ENCODE measurements around the gene MAP2K2. TPM values are rescaled to one million over a fixed set of nuclear protein-coding genes. Genes with fewer than 3 reads are reported as not detected.

Gene MAP2K2
- total RNA-seq, 3 donors from 2014 or later: 173 to 221 (median 192) TPM

- peak in 1 of 3 donors; percentile 79 for DNase-seq
- Histone ChIP-seq H3K4me1 (ENCODE audit: low read depth) (no peaks in the 10 kb centered on the region), H3K9me3 (no peaks in the 10 kb centered on the region), H3K4me3 (no peak overlapping the region), H3K36me3 (ENCODE audit: low read depth) (no peaks in the 10 kb centered on the region)
- intact Hi-C loops (cut with DNase I, micrococcal nuclease): no loop called here
- TF ChIP-seq CTCF (IDR thresholded peaks at IDR 0.05): no peak
- peak; percentile 78 for ATAC-seq
These were observed 8.7 kb downstream of the MAP2K2 start for GRCh38 chr19:4115050-4115817.

GRCh38 chr19:4114181-4114580 lies 9.7 kb downstream of the MAP2K2 start:
- Histone ChIP-seq H3K4me3 (no peak overlapping the region), H3K36me3 (ENCODE audit: low read depth) (no peaks in the 10 kb centered on the region), H3K4me1 (ENCODE audit: low read depth) (no peaks in the 10 kb centered on the region), H3K9me3 (no peaks in the 10 kb centered on the region)
- no peak for TF ChIP-seq CTCF (IDR thresholded peaks at IDR 0.05)
- DNase-seq: no peak
- intact Hi-C loops (cut with DNase I, micrococcal nuclease): no loop called here
- ATAC-seq: no peak

- DNase-seq (no peak), ATAC-seq (no peak)
- intact Hi-C loops (cut with DNase I, micrococcal nuclease): no loop called here
- H3K36me3 ChIP-seq (ENCODE audit: low read depth): no peaks in the 10 kb centered on the region
- H3K9me3 ChIP-seq: no peaks in the 10 kb centered on the region
- no peaks in the 10 kb centered on the region for H3K4me1 ChIP-seq (ENCODE audit: low read depth)
- H3K4me3 ChIP-seq: no peak overlapping the region
- no peak for TF ChIP-seq CTCF (IDR thresholded peaks at IDR 0.05)
These were observed 10.4 kb downstream of the MAP2K2 start for GRCh38 chr19:4113398-4114088.

- no peak for DNase-seq
These were observed 11.6 kb downstream of the MAP2K2 start for GRCh38 chr19:4112367-4112766.

GRCh38 chr19:4109626-4109945 lies 14.3 kb downstream of the MAP2K2 start:
- TF ChIP-seq CTCF (IDR thresholded peaks at IDR 0.05): no peak
- ATAC-seq: no peak
- intact Hi-C loops (cut with DNase I, micrococcal nuclease): no loop called here
- H3K4me1 ChIP-seq (ENCODE audit: low read depth): no peaks in the 10 kb centered on the region
- no peaks in the 10 kb centered on the region for H3K36me3 ChIP-seq (ENCODE audit: low read depth)
- DNase-seq: no peak
- no peak overlapping the region for H3K4me3 ChIP-seq
- H3K9me3 ChIP-seq: no peaks in the 10 kb centered on the region

More at GRCh38 chr19:4112367-4112766, 11.6 kb downstream of the MAP2K2 start:
- ATAC-seq: no peak
- Histone ChIP-seq H3K4me3 (no peak overlapping the region), H3K9me3 (no peaks in the 10 kb centered on the region), H3K4me1 (ENCODE audit: low read depth) (no peaks in the 10 kb centered on the region), H3K36me3 (ENCODE audit: low read depth) (no peaks in the 10 kb centered on the region)
- no peak for TF ChIP-seq CTCF (IDR thresholded peaks at IDR 0.05)
- intact Hi-C loops (cut with DNase I, micrococcal nuclease): no loop called here

Measured in mucosa of descending colon (tissue), 3 donors.